ENCODE results near the gene RNLS. TPM values are rescaled to one million over a fixed set of nuclear protein-coding genes. Genes with fewer than 3 reads are reported as not detected.
A peak's percentile ranks its signal among the peaks of the same experiment; 100 is the strongest.
"Not testable (repeated sequence)": the region's sequence is repeated elsewhere in the genome, so short reads cannot be mapped to it uniquely, and the experiment has no call there.

Gene RNLS
- polyA plus RNA-seq, 6 donors from 2014 or later = 4.1 to 7.3 (median 5.0) TPM

DNA sequence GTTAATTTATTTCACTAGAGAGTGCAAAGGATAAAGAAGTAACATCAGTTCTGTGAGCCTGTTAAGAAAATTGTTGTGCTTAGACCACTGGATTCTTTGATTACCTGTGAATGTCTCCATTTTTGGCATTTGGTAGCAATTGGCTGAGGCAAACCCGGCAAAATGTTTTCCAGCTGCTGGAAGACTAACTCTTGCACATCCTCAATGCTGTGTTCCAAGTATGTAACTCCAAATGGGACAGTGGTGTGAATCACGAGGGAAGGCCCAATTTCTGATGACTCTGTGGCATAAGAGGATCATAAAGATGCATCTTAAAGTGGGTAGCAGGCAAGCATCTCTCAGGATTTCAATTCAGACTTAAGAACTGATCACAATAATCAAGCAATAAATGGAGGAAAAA, 268.8 kb downstream of the RNLS start:
- Mint-ChIP-seq H3K27me3 (no peaks in the 10 kb centered on the region), H3K4me3 (no peak overlapping the region), H3K9me3 (peaks cover 0 to 18% (median 8%) of the 10 kb centered on the region in 7 donors), H3K27ac (peak overlapping the region in 1 of 6 donors; percentile 32), H3K4me1 (peaks cover 36 to 53% (median 43%) of the 10 kb centered on the region in 3 donors), H3K36me3 (peaks cover 10 to 16% of the 10 kb centered on the region in 2 donors)
- ATAC-seq (ENCODE audit: low read depth in 2 of 2) = no peak
- no peak for DNase-seq

GRCh38 chr10:88313878-88314277, 269.2 kb downstream of the RNLS start:
- Mint-ChIP-seq H3K27ac (no peak overlapping the region), H3K4me1 (peaks cover 38 to 57% (median 48%) of the 10 kb centered on the region in 3 donors), H3K4me3 (no peak overlapping the region), H3K27me3 (no peaks in the 10 kb centered on the region), H3K36me3 (peaks cover 6 to 11% of the 10 kb centered on the region in 2 donors), H3K9me3 (peaks cover 0 to 13% (median 6%) of the 10 kb centered on the region in 7 donors)
- no peak for DNase-seq
- ATAC-seq (ENCODE audit: low read depth in 2 of 2) = no peak

- Mint-ChIP-seq H3K27me3 (no peaks in the 10 kb centered on the region), H3K4me1 (peaks cover 44 to 67% (median 51%) of the 10 kb centered on the region in 3 donors), H3K9me3 (peaks cover 0 to 5% (median 0%) of the 10 kb centered on the region in 7 donors), H3K27ac (no peak overlapping the region), H3K4me3 (no peak overlapping the region), H3K36me3 (peaks cover 5 to 8% of the 10 kb centered on the region in 2 donors)
- no peak for ATAC-seq (ENCODE audit: low read depth in 2 of 2)
- DNase-seq = no peak
Measured at GRCh38 chr10:88312855-88313254, 270.3 kb downstream of the RNLS start.

GRCh38 chr10:88311264-88311663, 271.9 kb downstream of the RNLS start:
- Mint-ChIP-seq H3K4me1 (peaks cover 41 to 74% (median 52%) of the 10 kb centered on the region in 3 donors), H3K4me3 (no peak overlapping the region), H3K27ac (peak overlapping the region in 1 of 6 donors; percentile 58), H3K27me3 (no peaks in the 10 kb centered on the region), H3K9me3 (peaks cover 0 to 2% (median 0%) of the 10 kb centered on the region in 7 donors), H3K36me3 (peaks cover 3 to 8% of the 10 kb centered on the region in 2 donors)
- no peak for DNase-seq
- ATAC-seq (ENCODE audit: low read depth in 2 of 2) = no peak

DNA sequence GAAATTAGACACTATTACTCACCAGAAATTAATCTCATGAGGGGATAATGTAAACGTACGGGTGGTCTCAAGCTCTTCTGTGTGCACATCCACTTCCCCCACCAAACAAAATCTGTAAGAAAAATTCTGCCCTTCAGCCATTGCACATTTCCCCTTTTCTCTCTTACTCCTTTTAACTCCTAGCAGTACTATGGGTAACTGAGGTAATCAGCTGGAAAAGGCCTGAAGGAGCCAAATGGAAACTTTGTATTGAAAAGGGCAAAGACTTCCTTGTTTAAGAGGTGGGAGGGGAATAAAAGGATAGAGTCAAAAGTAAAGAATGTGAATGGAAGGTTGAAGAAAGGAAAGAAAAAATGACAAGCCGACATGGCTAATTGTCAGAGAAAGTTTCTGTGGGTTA, 273.8 kb downstream of the RNLS start:
- H3K9me3 Mint-ChIP-seq = peaks cover 0 to 2% (median 0%) of the 10 kb centered on the region in 7 donors
- H3K27ac Mint-ChIP-seq = peak overlapping the region in 1 of 6 donors; percentile 80
- no peaks in the 10 kb centered on the region for H3K27me3 Mint-ChIP-seq
- H3K4me3 Mint-ChIP-seq = peak overlapping the region in 1 of 8 donors; percentile 49
- H3K36me3 Mint-ChIP-seq = peaks cover 0 to 8% of the 10 kb centered on the region in 2 donors
- H3K4me1 Mint-ChIP-seq = peaks cover 39 to 75% (median 42%) of the 10 kb centered on the region in 3 donors
- no peak for ATAC-seq (ENCODE audit: low read depth in 2 of 2)
- no peak for DNase-seq

DNA sequence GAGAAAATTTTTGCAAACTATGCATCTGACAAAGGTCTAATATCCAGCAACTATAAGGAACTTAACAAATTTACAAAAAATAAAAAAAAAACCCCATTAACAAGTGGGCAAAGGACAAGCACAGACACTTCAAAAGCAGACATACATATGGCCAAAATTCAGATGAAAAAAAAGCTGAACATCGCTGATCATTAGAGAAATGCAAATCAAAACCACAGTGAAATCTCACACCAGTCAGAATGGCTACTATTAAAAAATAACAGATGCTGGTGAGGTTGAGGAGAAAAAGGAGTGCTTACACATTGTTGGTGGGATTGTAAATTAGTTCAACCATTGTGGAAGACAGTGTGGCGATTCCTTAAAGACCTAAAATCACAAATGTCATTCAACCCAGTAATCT, 274.8 kb downstream of the RNLS start:
- H3K36me3 Mint-ChIP-seq = not testable (repeated sequence)

DNA sequence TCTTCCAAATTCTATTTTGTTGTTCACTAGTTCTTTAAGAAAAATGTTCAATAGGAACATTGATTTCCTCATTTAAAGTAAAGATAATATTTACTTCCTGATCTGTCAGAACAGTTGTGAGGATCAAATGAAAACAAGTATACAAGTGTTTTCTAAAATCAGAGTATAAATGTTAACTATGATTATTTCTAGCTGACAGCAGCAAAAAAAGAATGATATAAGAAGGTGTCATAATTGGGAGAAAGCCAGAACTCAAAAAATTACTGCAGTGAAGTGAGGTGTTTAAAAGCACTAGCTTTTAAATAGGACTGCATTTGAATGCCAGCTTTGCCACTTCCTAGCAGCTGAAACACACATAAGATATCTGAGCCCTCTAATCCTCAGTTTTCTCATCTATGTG, 283.3 kb downstream of the RNLS start:
- Mint-ChIP-seq H3K27ac (peak overlapping the region in 3 of 6 donors; percentile 23 to 51 (median 40)), H3K36me3 (peaks cover 0 to 4% of the 10 kb centered on the region in 2 donors), H3K4me1 (peaks cover 7 to 34% (median 14%) of the 10 kb centered on the region in 3 donors), H3K4me3 (no peak overlapping the region), H3K9me3 (peaks cover 0 to 2% (median 0%) of the 10 kb centered on the region in 7 donors), H3K27me3 (no peaks in the 10 kb centered on the region)
- DNase-seq (no peak), ATAC-seq (ENCODE audit: low read depth in 2 of 2) (no peak)

More for the DNA sequence above, 274.8 kb downstream of the RNLS start:
- DNase-seq; H3K27me3 Mint-ChIP-seq; ATAC-seq (ENCODE audit: low read depth in 2 of 2); H3K9me3 Mint-ChIP-seq; H3K27ac Mint-ChIP-seq; H3K4me3 Mint-ChIP-seq: not testable (repeated sequence)
- H3K4me1 Mint-ChIP-seq = peaks cover 43 to 75% (median 45%) of the 10 kb centered on the region in 3 donors

- peaks cover 0 to 4% of the 10 kb centered on the region in 2 donors for H3K36me3 Mint-ChIP-seq
- H3K9me3 Mint-ChIP-seq = no peaks in the 10 kb centered on the region
- no peaks in the 10 kb centered on the region for H3K27me3 Mint-ChIP-seq
- ATAC-seq (ENCODE audit: low read depth in 2 of 2) (no peak), DNase-seq (no peak)
- H3K27ac Mint-ChIP-seq = peak overlapping the region in 1 of 6 donors; percentile 85
- peak overlapping the region in 1 of 8 donors; percentile 20 for H3K4me3 Mint-ChIP-seq
- peaks cover 5 to 27% (median 17%) of the 10 kb centered on the region in 3 donors for H3K4me1 Mint-ChIP-seq
Measured at GRCh38 chr10:88297103-88297502, 286.0 kb downstream of the RNLS start.

DNA sequence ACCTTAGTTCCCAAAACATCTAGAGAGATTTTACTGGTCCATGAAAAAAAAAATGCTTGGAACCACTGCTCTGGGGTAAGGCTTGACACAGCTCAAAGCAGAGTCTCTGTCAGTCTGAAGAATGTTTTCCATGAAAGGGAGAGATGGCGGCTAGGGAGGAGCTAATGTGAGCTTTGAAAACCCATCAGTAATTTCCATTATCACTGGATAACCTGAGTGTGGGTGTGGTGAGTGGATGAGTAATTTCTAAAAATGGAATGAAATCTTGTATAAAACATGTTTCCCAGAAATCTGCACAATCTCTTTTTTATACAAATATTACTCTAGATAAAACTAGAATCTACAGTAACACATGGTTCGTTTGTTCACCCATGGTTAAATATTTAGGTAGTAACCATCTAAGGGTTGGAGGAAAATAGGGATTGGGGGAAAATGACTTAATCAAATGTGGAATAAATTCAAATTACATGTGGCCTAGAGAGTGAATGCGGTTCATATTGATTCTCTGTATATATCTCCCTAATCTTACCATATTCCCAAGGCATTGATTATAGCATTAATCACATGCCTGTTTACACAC, 289.4 kb downstream of the RNLS start:
- no peaks in the 10 kb centered on the region for H3K9me3 Mint-ChIP-seq
- no peak overlapping the region for H3K27ac Mint-ChIP-seq
- H3K4me1 Mint-ChIP-seq = peaks cover 18 to 46% (median 33%) of the 10 kb centered on the region in 3 donors
- H3K4me3 Mint-ChIP-seq = no peak overlapping the region
- no peak for DNase-seq
- peaks cover 0 to 4% of the 10 kb centered on the region in 2 donors for H3K36me3 Mint-ChIP-seq
- no peaks in the 10 kb centered on the region for H3K27me3 Mint-ChIP-seq
- ATAC-seq (ENCODE audit: low read depth in 2 of 2) = no peak

- ATAC-seq (ENCODE audit: low read depth in 2 of 2) = no peak
- DNase-seq = no peak
- no peaks in the 10 kb centered on the region for H3K27me3 Mint-ChIP-seq
- no peak overlapping the region for H3K4me3 Mint-ChIP-seq
- peaks cover 25 to 51% (median 38%) of the 10 kb centered on the region in 3 donors for H3K4me1 Mint-ChIP-seq
- H3K36me3 Mint-ChIP-seq = peaks cover 0 to 4% of the 10 kb centered on the region in 2 donors
- no peak overlapping the region for H3K27ac Mint-ChIP-seq
- no peaks in the 10 kb centered on the region for H3K9me3 Mint-ChIP-seq
Measured at GRCh38 chr10:88293073-88293472, 290.0 kb downstream of the RNLS start.

DNA sequence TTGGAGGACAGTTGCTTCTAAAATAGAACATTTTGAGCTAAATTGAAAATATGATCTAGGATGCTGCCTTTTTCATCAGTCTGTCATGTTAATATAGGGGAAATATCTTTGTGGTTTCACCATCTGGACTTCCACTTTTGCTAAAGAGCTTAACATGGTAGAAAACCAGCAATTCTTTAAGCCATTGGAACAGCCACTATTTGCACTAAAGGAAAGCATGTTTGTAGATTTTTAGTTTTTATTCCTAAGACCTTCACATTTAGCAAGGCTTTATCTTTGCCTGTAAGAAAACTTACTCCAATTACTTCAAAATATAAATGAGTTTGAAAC, 291.0 kb downstream of the RNLS start:
- Mint-ChIP-seq H3K36me3 (peaks cover 0 to under 1% of the 10 kb centered on the region in 2 donors), H3K4me1 (peaks cover 26 to 45% (median 38%) of the 10 kb centered on the region in 3 donors), H3K4me3 (peak overlapping the region in 3 of 8 donors; percentile 5 to 44 (median 34)), H3K9me3 (no peaks in the 10 kb centered on the region), H3K27me3 (no peaks in the 10 kb centered on the region), H3K27ac (peak overlapping the region in 3 of 6 donors; percentile 9 to 74 (median 24))
- ATAC-seq (ENCODE audit: low read depth in 2 of 2) (peak; percentile 44 to 55), DNase-seq (no peak)

DNA sequence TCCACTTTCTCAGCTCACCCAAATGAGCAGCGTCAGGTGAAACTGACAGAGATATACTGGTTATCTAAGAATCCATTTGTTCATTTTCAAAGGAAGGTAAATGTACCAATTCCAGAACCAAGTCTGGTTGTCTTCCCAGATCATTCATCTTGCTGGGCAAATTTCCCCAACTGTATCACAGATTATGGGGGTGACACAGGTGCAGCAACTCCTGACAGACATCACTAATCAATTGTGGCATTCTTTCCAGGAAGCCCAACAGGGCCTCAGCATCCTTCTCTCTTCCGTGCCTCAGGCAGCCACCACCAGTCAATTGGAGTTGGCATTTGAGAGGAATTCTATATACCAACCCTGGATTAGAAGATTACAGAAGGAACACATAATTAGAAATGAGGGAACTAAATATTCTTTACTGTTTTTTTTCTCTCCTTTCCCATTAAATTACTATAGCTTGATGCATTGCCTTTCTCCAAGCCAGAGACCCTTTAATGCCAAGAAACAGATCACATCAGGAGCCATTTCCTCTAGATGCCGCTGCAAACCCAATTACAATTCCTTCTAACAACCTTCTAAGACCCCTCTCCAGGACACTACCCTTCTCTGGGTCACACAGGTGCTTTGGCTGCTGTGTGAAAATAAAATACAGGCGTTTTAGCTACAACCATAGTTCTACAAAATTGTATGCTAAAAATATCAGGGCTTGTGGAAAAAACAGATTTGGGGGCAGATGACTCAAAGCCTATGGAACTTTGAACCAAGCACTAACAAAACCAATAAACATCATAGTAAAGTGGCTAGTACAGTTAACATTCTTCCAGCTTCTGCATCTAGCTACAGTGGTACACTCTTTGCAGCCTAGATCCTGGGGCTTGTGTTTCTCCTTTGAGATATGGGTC, 291.6 kb downstream of the RNLS start:
- Mint-ChIP-seq H3K27ac (peak overlapping the region in 2 of 6 donors; percentile 24 to 74), H3K9me3 (no peaks in the 10 kb centered on the region), H3K4me1 (peaks cover 26 to 39% (median 38%) of the 10 kb centered on the region in 3 donors), H3K27me3 (no peaks in the 10 kb centered on the region), H3K36me3 (no peaks in the 10 kb centered on the region), H3K4me3 (peak overlapping the region in 3 of 8 donors; percentile 5 to 34 (median 22))
- ATAC-seq (ENCODE audit: low read depth in 2 of 2) (no peak), DNase-seq (no peak)

DNA sequence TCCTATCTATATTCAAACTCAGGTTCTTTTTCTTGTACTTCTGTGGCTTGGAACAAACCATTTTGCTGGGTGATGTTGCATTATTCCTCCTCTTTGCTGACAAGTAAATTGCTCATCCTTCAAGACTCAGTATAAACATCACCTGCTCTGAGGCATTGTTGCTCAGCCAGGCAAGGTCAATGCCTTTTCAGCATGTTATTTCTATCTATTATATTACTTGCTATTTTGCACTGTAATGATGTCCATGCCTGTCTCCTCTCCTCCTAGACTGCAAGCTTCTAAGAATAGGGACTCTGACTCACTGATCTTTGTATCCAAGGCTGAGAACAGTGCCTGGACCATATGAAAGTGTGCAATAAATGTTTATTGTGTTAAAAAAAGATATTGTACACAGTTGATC, 293.8 kb downstream of the RNLS start:
- no peak for DNase-seq
- no peaks in the 10 kb centered on the region for H3K36me3 Mint-ChIP-seq
- no peaks in the 10 kb centered on the region for H3K9me3 Mint-ChIP-seq
- H3K4me3 Mint-ChIP-seq = no peak overlapping the region
- no peak for ATAC-seq (ENCODE audit: low read depth in 2 of 2)
- H3K27ac Mint-ChIP-seq = peak overlapping the region in 2 of 6 donors; percentile 10 to 52
- no peaks in the 10 kb centered on the region for H3K27me3 Mint-ChIP-seq
- H3K4me1 Mint-ChIP-seq = peaks cover 27 to 44% (median 44%) of the 10 kb centered on the region in 3 donors
